Measurements from ENCODE around the gene TNNT3.

DNA sequence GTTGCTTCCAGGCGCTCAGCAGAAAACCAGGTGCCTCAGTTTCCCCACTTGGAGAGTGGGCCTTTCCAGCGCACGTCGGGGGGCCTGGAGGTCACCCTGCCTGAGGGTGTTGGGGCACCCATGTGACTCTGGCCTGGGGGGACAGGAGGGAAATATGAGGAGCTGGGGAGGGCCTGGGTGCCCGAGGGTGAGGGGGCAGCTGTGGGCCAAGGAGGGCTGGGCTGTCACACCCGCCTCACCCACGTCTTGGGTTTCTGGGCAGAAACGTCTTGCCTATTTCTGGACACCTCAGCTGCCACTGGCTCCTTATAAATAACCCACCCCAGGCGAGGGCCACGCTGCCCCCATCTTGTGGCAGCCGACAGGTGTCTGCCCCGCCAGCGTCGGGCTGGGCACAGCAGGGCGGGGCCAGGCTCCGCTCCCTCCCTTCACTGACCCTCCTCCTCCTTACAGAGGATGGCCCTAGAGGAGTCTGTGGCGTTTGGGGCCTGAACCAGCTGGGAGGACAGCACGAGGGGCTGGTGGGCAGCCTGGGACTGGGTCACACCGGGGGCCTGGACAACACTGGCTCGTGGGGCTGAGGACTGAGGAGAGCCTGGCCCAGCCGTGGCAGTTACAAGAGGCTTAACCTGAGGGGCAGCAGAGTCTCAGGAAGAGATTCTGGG, 1.5 kb downstream of the TNNT3 start:
- TF ChIP-seq POLR2A (IDR thresholded peaks at IDR 0.05; ENCODE audit: low read length) (no peak), GATA1 (IDR thresholded peaks at IDR 0.05; ENCODE audit: low read depth, low read length) (no peak)
